ENCODE measurements around the gene MAGI2. TPM values are rescaled to one million over a fixed set of nuclear protein-coding genes. Genes with fewer than 3 reads are reported as not detected.

MAGI2 gene
- total RNA-seq, 5 donors from 2014 or later (not counting 1 experiment from before 2014, with no cell fraction given), result 0.10 to 0.77 (median 0.22) TPM

GRCh38 chr7:79257959-79258358, 195.5 kb downstream of the MAGI2 start:
- WGBS (ENCODE audit: insufficient coverage), result no CpG with 5 or more reads among the region's 1 CpG
- Mint-ChIP-seq H3K4me1 (no peaks in the 10 kb centered on the region), H3K27me3 (no peaks in the 10 kb centered on the region), H3K36me3 (no peaks in the 10 kb centered on the region), H3K27ac (no peak overlapping the region), H3K9me3 (peaks cover 0 to 4% (median 4%) of the 10 kb centered on the region in 3 donors), H3K4me3 (no peak overlapping the region)
- Histone ChIP-seq H3K4me3 (ENCODE audit: control insufficient read depth in 1 of 2, extremely low read depth in 1 of 2, low read length in 1 of 2) (no peak overlapping the region), H3K9me3 (no peaks in the 10 kb centered on the region), H3K27me3 (replicated peaks in 1 of 2; ENCODE audit: control insufficient read depth in 2 of 2, extremely low read depth in 1 of 2, insufficient read depth in 2 of 2, low read length in 1 of 2) (no peaks in the 10 kb centered on the region), H3K36me3 (ENCODE audit: control insufficient read depth in 2 of 2, extremely low read depth in 1 of 2, insufficient read depth in 1 of 2, low read length in 1 of 2) (no peaks in the 10 kb centered on the region), H3K27ac (ENCODE audit: low read length) (no peak overlapping the region), H3K4me1 (ENCODE audit: control insufficient read depth in 1 of 2, extremely low read depth in 1 of 2, insufficient read depth in 2 of 2, low read length in 2 of 2) (no peaks in the 10 kb centered on the region)
- no peak for DNase-seq
- ATAC-seq (replicated peaks in 1 of 4), result no peak
- POLR2A ChIA-PET, result no interaction called here
- CTCF ChIA-PET, result no interaction called here

- H3K4me3 Mint-ChIP-seq, result no peak overlapping the region
- ChIA-PET CTCF (no interaction called here), POLR2A (no interaction called here)
- H3K4me3 ChIP-seq (ENCODE audit: control insufficient read depth in 1 of 2, extremely low read depth in 1 of 2, low read length in 1 of 2), result no peak overlapping the region
- DNase-seq (no peak), ATAC-seq (replicated peaks in 1 of 4) (no peak)
- H3K4me1 Mint-ChIP-seq, result no peaks in the 10 kb centered on the region
- no peak overlapping the region for H3K27ac ChIP-seq (ENCODE audit: low read length)
- no peaks in the 10 kb centered on the region for H3K4me1 ChIP-seq (ENCODE audit: control insufficient read depth in 1 of 2, extremely low read depth in 1 of 2, insufficient read depth in 2 of 2, low read length in 2 of 2)
- H3K9me3 ChIP-seq, result no peaks in the 10 kb centered on the region
- no peaks in the 10 kb centered on the region for H3K36me3 ChIP-seq (ENCODE audit: control insufficient read depth in 2 of 2, extremely low read depth in 1 of 2, insufficient read depth in 1 of 2, low read length in 1 of 2)
- H3K27ac Mint-ChIP-seq, result no peak overlapping the region
- peaks cover 6 to 13% (median 9%) of the 10 kb centered on the region in 3 donors for H3K9me3 Mint-ChIP-seq
- 100% methylated on average over 1 of the region's 4 CpGs for WGBS (ENCODE audit: insufficient coverage)
- H3K36me3 Mint-ChIP-seq, result no peaks in the 10 kb centered on the region
- H3K27me3 ChIP-seq (replicated peaks in 1 of 2; ENCODE audit: control insufficient read depth in 2 of 2, extremely low read depth in 1 of 2, insufficient read depth in 2 of 2, low read length in 1 of 2), result no peaks in the 10 kb centered on the region
- H3K27me3 Mint-ChIP-seq, result no peaks in the 10 kb centered on the region
Observed at GRCh38 chr7:79245623-79246249, 207.7 kb downstream of the MAGI2 start.

GRCh38 chr7:79244482-79244881, 209.0 kb downstream of the MAGI2 start:
- Histone ChIP-seq H3K27me3 (replicated peaks in 1 of 2; ENCODE audit: control insufficient read depth in 2 of 2, extremely low read depth in 1 of 2, insufficient read depth in 2 of 2, low read length in 1 of 2) (no peaks in the 10 kb centered on the region), H3K9me3 (no peaks in the 10 kb centered on the region), H3K27ac (ENCODE audit: low read length) (no peak overlapping the region), H3K4me1 (ENCODE audit: control insufficient read depth in 1 of 2, extremely low read depth in 1 of 2, insufficient read depth in 2 of 2, low read length in 2 of 2) (no peaks in the 10 kb centered on the region), H3K36me3 (ENCODE audit: control insufficient read depth in 2 of 2, extremely low read depth in 1 of 2, insufficient read depth in 1 of 2, low read length in 1 of 2) (no peaks in the 10 kb centered on the region), H3K4me3 (ENCODE audit: control insufficient read depth in 1 of 2, extremely low read depth in 1 of 2, low read length in 1 of 2) (no peak overlapping the region)
- no peaks in the 10 kb centered on the region for H3K4me1 Mint-ChIP-seq
- no peak overlapping the region for H3K27ac Mint-ChIP-seq
- H3K4me3 Mint-ChIP-seq, result no peak overlapping the region
- H3K27me3 Mint-ChIP-seq, result no peaks in the 10 kb centered on the region
- DNase-seq (no peak), ATAC-seq (replicated peaks in 1 of 4) (no peak)
- no CpG with 5 or more reads among the region's 1 CpG for WGBS (ENCODE audit: insufficient coverage)
- peaks cover 6 to 9% (median 8%) of the 10 kb centered on the region in 3 donors for H3K9me3 Mint-ChIP-seq
- no peaks in the 10 kb centered on the region for H3K36me3 Mint-ChIP-seq
- ChIA-PET CTCF (no interaction called here), POLR2A (no interaction called here)

GRCh38 chr7:79241288-79242060, 212.0 kb downstream of the MAGI2 start:
- POLR2A ChIA-PET, result no interaction called here
- CTCF ChIA-PET, result no interaction called here

GRCh38 chr7:79240413-79240812, 213.1 kb downstream of the MAGI2 start:
- Mint-ChIP-seq H3K27me3 (no peaks in the 10 kb centered on the region), H3K27ac (no peak overlapping the region), H3K4me3 (no peak overlapping the region), H3K9me3 (peaks cover under 1 to 7% (median 4%) of the 10 kb centered on the region in 3 donors), H3K4me1 (no peaks in the 10 kb centered on the region), H3K36me3 (no peaks in the 10 kb centered on the region)
- Histone ChIP-seq H3K9me3 (no peaks in the 10 kb centered on the region), H3K4me1 (ENCODE audit: control insufficient read depth in 1 of 2, extremely low read depth in 1 of 2, insufficient read depth in 2 of 2, low read length in 2 of 2) (no peaks in the 10 kb centered on the region), H3K27me3 (replicated peaks in 1 of 2; ENCODE audit: control insufficient read depth in 2 of 2, extremely low read depth in 1 of 2, insufficient read depth in 2 of 2, low read length in 1 of 2) (no peaks in the 10 kb centered on the region), H3K36me3 (ENCODE audit: control insufficient read depth in 2 of 2, extremely low read depth in 1 of 2, insufficient read depth in 1 of 2, low read length in 1 of 2) (no peaks in the 10 kb centered on the region), H3K4me3 (ENCODE audit: control insufficient read depth in 1 of 2, extremely low read depth in 1 of 2, low read length in 1 of 2) (no peak overlapping the region), H3K27ac (ENCODE audit: low read length) (no peak overlapping the region)
- WGBS (ENCODE audit: insufficient coverage), result 60% methylated on average over 1 of the region's 2 CpGs
- ChIA-PET CTCF (interaction anchor here in 1 of 2 donors (0.7 kb wide), 1 partner anchor 1635 kb away, joined by 3 read pairs; no protein-coding TSS in a partner anchor), POLR2A (no interaction called here)
- ATAC-seq (replicated peaks in 1 of 4) (no peak), DNase-seq (no peak)

More at GRCh38 chr7:79241288-79242060, 212.0 kb downstream of the MAGI2 start:
- H3K4me3 Mint-ChIP-seq, result no peak overlapping the region
- WGBS (ENCODE audit: insufficient coverage), result no CpG with 5 or more reads among the region's 1 CpG
- ATAC-seq (replicated peaks in 1 of 4) (no peak), DNase-seq (no peak)
- H3K27me3 Mint-ChIP-seq, result no peaks in the 10 kb centered on the region
- H3K4me1 Mint-ChIP-seq, result no peaks in the 10 kb centered on the region
- Histone ChIP-seq H3K4me3 (ENCODE audit: control insufficient read depth in 1 of 2, extremely low read depth in 1 of 2, low read length in 1 of 2) (no peak overlapping the region), H3K36me3 (ENCODE audit: control insufficient read depth in 2 of 2, extremely low read depth in 1 of 2, insufficient read depth in 1 of 2, low read length in 1 of 2) (no peaks in the 10 kb centered on the region), H3K4me1 (ENCODE audit: control insufficient read depth in 1 of 2, extremely low read depth in 1 of 2, insufficient read depth in 2 of 2, low read length in 2 of 2) (no peaks in the 10 kb centered on the region), H3K27me3 (replicated peaks in 1 of 2; ENCODE audit: control insufficient read depth in 2 of 2, extremely low read depth in 1 of 2, insufficient read depth in 2 of 2, low read length in 1 of 2) (no peaks in the 10 kb centered on the region), H3K9me3 (no peaks in the 10 kb centered on the region), H3K27ac (ENCODE audit: low read length) (no peak overlapping the region)
- no peaks in the 10 kb centered on the region for H3K36me3 Mint-ChIP-seq
- peaks cover 5 to 9% (median 6%) of the 10 kb centered on the region in 3 donors for H3K9me3 Mint-ChIP-seq
- H3K27ac Mint-ChIP-seq, result no peak overlapping the region

- Mint-ChIP-seq H3K9me3 (peaks cover 0 to 5% (median 0%) of the 10 kb centered on the region in 3 donors), H3K4me1 (no peaks in the 10 kb centered on the region), H3K36me3 (no peaks in the 10 kb centered on the region), H3K27me3 (no peaks in the 10 kb centered on the region), H3K4me3 (no peak overlapping the region), H3K27ac (no peak overlapping the region)
- Histone ChIP-seq H3K36me3 (ENCODE audit: control insufficient read depth in 2 of 2, extremely low read depth in 1 of 2, insufficient read depth in 1 of 2, low read length in 1 of 2) (no peaks in the 10 kb centered on the region), H3K4me3 (ENCODE audit: control insufficient read depth in 1 of 2, extremely low read depth in 1 of 2, low read length in 1 of 2) (no peak overlapping the region), H3K4me1 (ENCODE audit: control insufficient read depth in 1 of 2, extremely low read depth in 1 of 2, insufficient read depth in 2 of 2, low read length in 2 of 2) (no peaks in the 10 kb centered on the region), H3K27me3 (replicated peaks in 1 of 2; ENCODE audit: control insufficient read depth in 2 of 2, extremely low read depth in 1 of 2, insufficient read depth in 2 of 2, low read length in 1 of 2) (no peaks in the 10 kb centered on the region), H3K9me3 (no peaks in the 10 kb centered on the region), H3K27ac (ENCODE audit: low read length) (no peak overlapping the region)
- DNase-seq, result no peak
- POLR2A ChIA-PET, result no interaction called here
- WGBS (ENCODE audit: insufficient coverage), result 71% methylated on average over 1 of the region's 4 CpGs
- no peak for ATAC-seq (replicated peaks in 1 of 4)
- CTCF ChIA-PET, result no interaction called here
Observed at GRCh38 chr7:79236352-79237028, 217.0 kb downstream of the MAGI2 start.
